Heart right ventricle (tissue), 16 donors: Measurements from ENCODE around the gene RPL5. TPM values are rescaled to one million over a fixed set of nuclear protein-coding genes. Genes with fewer than 3 reads are reported as not detected.

ENCODE experiments used
- ATAC-seq, 8 donors: fragments of 200-7000 bp; cut with Tn5 transposase; one replicate each; pipeline ENCODE4 v1.9.1; 2020; ENCODE audit warnings: mild to moderate bottlenecking in 8 of 8, moderate library complexity in 8 of 8, moderate number of reproducible peaks in 1 of 8
- DNase-seq, 2 donors: peaks; one replicate each; pipeline ENCODE4 v3.0.0-alpha.2; 2020
- H3K27ac ChIP-seq, 10 donors: fragments of 200-600 bp; sonication (generic) in 2 of 10; one replicate each; pipeline versions ENCODE4 v1.5.0 to v1.8.0; 2020 to 2022; ENCODE audit warnings: mild to moderate bottlenecking in 3 of 10
- H3K27me3 ChIP-seq, 7 donors: fragments of 200-600 bp; one replicate each; pipeline ENCODE4 v1.8.0; 2021 to 2022; ENCODE audit warnings: mild to moderate bottlenecking in 2 of 7
- H3K36me3 ChIP-seq, 9 donors: fragments of 200-600 bp; sonication (generic) in 1 of 9; one replicate each; pipeline versions ENCODE4 v1.5.0 to v1.8.0; 2020 to 2022; ENCODE audit warnings: mild to moderate bottlenecking in 2 of 9
- H3K4me1 ChIP-seq, 9 donors: fragments of 200-600 bp; sonication (generic) in 1 of 9; one replicate each; pipeline versions ENCODE4 v1.5.0 to v1.8.0; 2020 to 2022; ENCODE audit warnings: mild to moderate bottlenecking in 4 of 9
- H3K4me3 ChIP-seq, 10 donors: fragments of 200-600 bp; sonication (generic) in 2 of 10; one replicate each; pipeline versions ENCODE4 v1.5.0 to v1.8.0; 2020 to 2022; ENCODE audit warnings: mild to moderate bottlenecking in 7 of 10, moderate library complexity in 2 of 10
- H3K9me3 ChIP-seq, 11 donors: fragments of 200-600 bp in 10 of 11; sonication (generic) in 2 of 11; one replicate each; pipeline versions ENCODE4 v1.5.0 to v1.8.0; 2013 to 2022; ENCODE audit warnings: mild to moderate bottlenecking in 2 of 11, control low read depth in 1 of 11, moderate library complexity in 1 of 11
- CTCF ChIP-seq, 9 donors: fragments of 200-600 bp; sonication (generic) in 2 of 9; IDR thresholded peaks; one replicate each; pipeline versions ENCODE4 v1.5.0 to v1.8.0; 2021 to 2022; ENCODE audit warnings: antibody characterized with exemption in 9 of 9, mild to moderate bottlenecking in 5 of 9, moderate library complexity in 1 of 9
- WGBS, 2 donors: extraction: QIAGEN DNeasy Blood & Tissue Kit; methylation state at CpG; one replicate each; pipeline ENCODE4 v1.1.7; 2013; ENCODE audit warnings: inconsistent platforms in 1 of 2; 5-methylcytosine and 5-hydroxymethylcytosine counted together
- intact Hi-C, 10 donors: fragments of 100-400 bp; cut with DNase I; formaldehyde crosslinking; loops; one replicate each; pipeline versions ENCODE4 v1.11.1 to v1.14.2; 2022
- polyA plus RNA-seq, 2 donors: library from polyadenylated mRNA; stranded (reverse); fragments of 200-250 nt; gene quantifications; one replicate each; pipeline ENCODE4 v1.2.3, GENCODE V29; 2013
- total RNA-seq, 10 donors: library from RNA; stranded (reverse); fragmentation: NEBNext Ultra II Directional in 3 of 10; extraction: Animal tissue kit (Norgen Biotek cat#: 25700) in 3 of 10; gene quantifications; one replicate each; pipeline versions ENCODE4 v1.2.1 to v1.2.4, GENCODE V29; 2021 to 2023
- donor health status: Arrhythmogenic right ventricular cardiomyopathy.
- donor health status: ischemic (EF 13 %, LVEDD 7.1; RV severe dilation, severe dysfunction).
- donor health status: healthy with polysubstance abuse.
- donor health status: DM: no; HTN: yes; CAD: no.
- donor health status: DM: no; HTN: no; CAD: no.
- donor health status: ischemic (EF 25% LVEDD 6.9; RV normal size, moderate dysfunction).
- donor health status: ischemic (EF 25% LVEDD 5.7; RV mildly dilated, moderate dysfunction).
- donor health status: healthy.
- donor health status: DM: yes; HTN: yes; CAD: no.
- donor health status: Ischemic cardiomyopathy.
- donor health status: ischemic (EF 35%, LVEDD 5.7; RV mildly dilated, moderate dysfunction).
- donor health status: nonischemic (EF 11% LVEDD 7.7; RV severe dilation, severe dysfunction).
- donor health status: DM: yes; HTN: yes; CAD: no.
- donor health status: PGD.
- donor health status: ischemic (EF 29% LVEDD 5.4; RV normal size, mild dysfunction).
- donor health status: nonischemic (EF 23%, LVEDD 6.1; RV moderate dilation, normal function).

The RPL5 gene
- total and polyA plus RNA-seq, 12 donors: 468 to 1,695 (median 561) TPM

GRCh38 chr1:92842082-92843045 lies 10.5 kb downstream of the RPL5 start:
- intact Hi-C loops: no loop called here
- Histone ChIP-seq H3K36me3 (peaks cover 0 to 84% (median 44%) of the 10 kb centered on the region in 9 donors), H3K4me1 (peaks cover 0 to 30% (median 21%) of the 10 kb centered on the region in 9 donors)

GRCh38 chr1:92843046-92843423 lies 11.2 kb downstream of the RPL5 start:
- no peak overlapping the region for H3K27ac ChIP-seq
- no peak overlapping the region for H3K4me3 ChIP-seq
- 43% methylated on average over 2 of the region's 2 CpGs for WGBS, 2 donors
- no peaks in the 10 kb centered on the region for H3K27me3 ChIP-seq
- intact Hi-C loops: no loop called here
- ATAC-seq (no peak), DNase-seq (no peak)
- no peaks in the 10 kb centered on the region for H3K9me3 ChIP-seq
- no peak for TF ChIP-seq CTCF (IDR thresholded peaks at IDR 0.05)
- H3K4me1 ChIP-seq: peaks cover 0 to 24% (median 16%) of the 10 kb centered on the region in 9 donors
- H3K36me3 ChIP-seq: peaks cover 0 to 77% (median 38%) of the 10 kb centered on the region in 9 donors

More at GRCh38 chr1:92842082-92843045, 10.5 kb downstream of the RPL5 start:
- Histone ChIP-seq H3K4me3 (no peak overlapping the region), H3K9me3 (no peaks in the 10 kb centered on the region), H3K27me3 (no peaks in the 10 kb centered on the region), H3K27ac (no peak overlapping the region)
- 86 to 90% methylated on average over 4 of the region's 4 CpGs for WGBS, 2 donors
- ATAC-seq (no peak), DNase-seq (no peak)
- no peak for TF ChIP-seq CTCF (IDR thresholded peaks at IDR 0.05)

GRCh38 chr1:92843429-92844352 lies 11.9 kb downstream of the RPL5 start:
- H3K9me3 ChIP-seq: no peaks in the 10 kb centered on the region
- WGBS, 2 donors: 88 to 91% methylated on average over 8 of the region's 8 CpGs
- ATAC-seq (no peak), DNase-seq (no peak)
- H3K4me1 ChIP-seq: peaks cover 0 to 17% (median 10%) of the 10 kb centered on the region in 9 donors
- no peak for TF ChIP-seq CTCF (IDR thresholded peaks at IDR 0.05)
- H3K4me3 ChIP-seq: no peak overlapping the region
- intact Hi-C loops: no loop called here
- H3K27ac ChIP-seq: no peak overlapping the region
- peaks cover 0 to 71% (median 33%) of the 10 kb centered on the region in 9 donors for H3K36me3 ChIP-seq
- H3K27me3 ChIP-seq: no peaks in the 10 kb centered on the region

- no peak overlapping the region for H3K27ac ChIP-seq
Observed at GRCh38 chr1:92844439-92844838, 12.6 kb downstream of the RPL5 start.

More at GRCh38 chr1:92844439-92844838, 12.6 kb downstream of the RPL5 start:
- intact Hi-C loops: no loop called here
- no peak for TF ChIP-seq CTCF (IDR thresholded peaks at IDR 0.05)
- WGBS, 2 donors: 97 to 98% methylated on average over 3 of the region's 3 CpGs
- H3K27me3 ChIP-seq: no peaks in the 10 kb centered on the region
- H3K36me3 ChIP-seq: peaks cover 0 to 68% (median 32%) of the 10 kb centered on the region in 9 donors
- peaks cover 0 to 10% (median 3%) of the 10 kb centered on the region in 9 donors for H3K4me1 ChIP-seq
- H3K9me3 ChIP-seq: no peaks in the 10 kb centered on the region
- DNase-seq (no peak), ATAC-seq (no peak)
- no peak overlapping the region for H3K4me3 ChIP-seq
